Measurements from ENCODE around the gene CCDC24.

Gene CCDC24

DNA sequence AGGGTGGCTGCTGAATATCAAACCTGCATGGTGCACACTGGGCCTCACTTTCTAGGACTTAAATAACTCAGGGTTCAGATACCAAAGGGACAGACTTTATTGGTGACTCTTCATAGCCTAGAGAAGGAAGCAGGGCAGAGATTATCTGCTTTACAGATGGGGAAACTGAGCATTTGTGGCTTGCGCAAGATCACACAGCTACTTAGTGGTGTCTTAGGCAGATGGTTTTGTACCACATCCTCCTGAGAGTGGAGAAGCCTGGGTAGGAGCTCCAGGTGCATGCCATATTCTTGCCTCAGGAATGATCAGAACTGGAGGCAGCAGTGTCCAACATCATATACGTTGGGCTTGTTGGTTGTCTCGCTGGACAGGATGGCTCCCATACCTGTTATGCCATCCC lies 28.4 kb upstream of the CCDC24 start:
- no peak for TF ChIP-seq CTCF (IDR thresholded peaks at IDR 0.05; ENCODE audit: insufficient read depth, low read depth, low read length, missing control alignments)
- no peak for DNase-seq (ENCODE audit: low read depth)

GRCh38 chr1:43963890-43964289 lies 27.5 kb upstream of the CCDC24 start:
- no peak for DNase-seq (ENCODE audit: low read depth)
- H3K4me3 ChIP-seq (ENCODE audit: low read depth, low read length) = no peak overlapping the region
- no peak for TF ChIP-seq CTCF (IDR thresholded peaks at IDR 0.05; ENCODE audit: insufficient read depth, low read depth, low read length, missing control alignments)

More for the DNA sequence above, 28.4 kb upstream of the CCDC24 start:
- H3K4me3 ChIP-seq (ENCODE audit: low read depth, low read length) = no peak overlapping the region

DNA sequence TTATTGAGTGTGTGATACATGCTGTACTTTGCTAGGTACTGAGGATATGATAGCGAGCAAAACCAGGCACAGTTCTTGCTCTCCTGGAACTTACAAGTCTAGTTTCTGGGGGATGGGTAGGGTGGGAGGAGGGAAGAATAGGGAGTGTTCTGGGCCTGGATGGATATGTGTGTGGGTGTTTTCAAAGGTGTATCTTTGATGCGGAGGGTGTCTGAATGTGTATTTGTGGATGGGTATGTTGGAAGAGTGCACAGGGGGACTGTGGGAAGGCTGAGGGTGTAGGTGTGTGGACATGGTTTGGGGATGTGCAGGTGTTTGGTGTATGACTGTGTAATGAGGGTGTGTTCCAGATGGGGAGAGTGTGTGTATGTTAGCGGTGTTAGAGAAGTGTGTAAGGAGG lies 26.1 kb upstream of the CCDC24 start:
- no peak overlapping the region for H3K4me3 ChIP-seq (ENCODE audit: low read depth, low read length)

GRCh38 chr1:43968348-43968948 lies 23.0 kb upstream of the CCDC24 start:
- DNase-seq (ENCODE audit: low read depth) = peak; percentile 35
- no peak for TF ChIP-seq CTCF (IDR thresholded peaks at IDR 0.05; ENCODE audit: insufficient read depth, low read depth, low read length, missing control alignments)
- H3K4me3 ChIP-seq (ENCODE audit: low read depth, low read length) = no peak overlapping the region

More for the DNA sequence above, 26.1 kb upstream of the CCDC24 start:
- TF ChIP-seq CTCF (IDR thresholded peaks at IDR 0.05; ENCODE audit: insufficient read depth, low read depth, low read length, missing control alignments) = no peak
- DNase-seq (ENCODE audit: low read depth) = no peak

GRCh38 chr1:43969416-43969745 lies 22.0 kb upstream of the CCDC24 start:
- no peak overlapping the region for H3K4me3 ChIP-seq (ENCODE audit: low read depth, low read length)
- no peak for DNase-seq (ENCODE audit: low read depth)
- no peak for TF ChIP-seq CTCF (IDR thresholded peaks at IDR 0.05; ENCODE audit: insufficient read depth, low read depth, low read length, missing control alignments)

DNA sequence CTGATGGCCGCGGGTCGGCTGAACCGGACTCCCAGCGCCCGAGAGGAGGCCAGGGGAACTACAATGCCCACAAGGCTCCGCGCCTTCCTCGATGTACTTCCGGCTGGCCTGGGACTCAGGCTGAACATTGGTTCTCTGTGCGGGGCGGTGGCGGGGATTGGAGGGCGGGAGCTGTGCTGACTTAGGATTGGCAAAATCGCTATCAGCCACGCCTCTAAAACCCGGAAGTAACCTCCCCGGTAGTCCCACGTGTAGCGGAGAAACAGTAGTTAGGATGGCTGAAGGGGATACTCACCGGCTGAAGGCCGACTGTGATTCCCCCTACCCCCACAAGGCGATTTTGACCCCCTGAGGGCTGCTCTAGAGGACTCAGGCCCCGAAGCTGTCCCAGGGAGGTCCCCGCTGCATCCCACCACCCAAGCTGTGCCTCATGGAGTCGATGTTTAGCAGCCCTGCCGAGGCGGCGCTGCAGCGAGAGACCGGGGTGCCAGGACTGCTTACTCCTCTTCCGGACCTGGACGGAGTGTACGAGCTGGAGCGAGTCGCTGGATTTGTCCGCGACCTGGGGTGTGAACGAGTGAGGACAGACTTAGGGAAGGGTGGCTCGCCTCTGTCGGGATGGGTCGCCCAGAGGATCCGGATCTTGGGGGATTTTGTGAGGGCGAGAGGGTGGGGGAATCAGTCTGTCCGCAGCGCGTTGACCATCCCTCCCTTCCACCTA lies 21.5 kb upstream of the CCDC24 start, which contains the start of gene DPH2:
TSS of gene DPH2 (plus strand) at position 265 of the 721 bp plus-strand sequence. CDS start at position 431, 166 bp downstream.
- peak within 1 kb of the TSS; percentile 71 for H3K4me3 ChIP-seq (ENCODE audit: low read depth, low read length)
- peak; percentile 98 for DNase-seq (ENCODE audit: low read depth)
- TF ChIP-seq CTCF (IDR thresholded peaks at IDR 0.05; ENCODE audit: insufficient read depth, low read depth, low read length, missing control alignments) = no peak
